Keratinocyte (primary cell): Measurements from ENCODE around the gene LATS2.

Experiments used
- EZH2 ChIP-seq: IDR thresholded peaks from one replicate; pipeline ENCODE4 v1.6.1; 2012; ENCODE audit warnings: inconsistent platforms, mild to moderate bottlenecking, low read length, moderate library complexity
- TF ChIP-seq, protein P1 (sequence below), 3 experiments: IDR thresholded peaks in 1 of 3; conservative IDR thresholded peaks in 1 of 3; optimal IDR thresholded peaks in 1 of 3; 2 replicates in 2 of 3; 3 replicates in 1 of 3; pipeline versions ENCODE3 to v1.5.1; 2011; ENCODE audit warnings: low read length in 3 of 3, mild to moderate bottlenecking in 3 of 3, moderate library complexity in 2 of 3, control low read depth in 1 of 3, inconsistent platforms in 1 of 3; ENCODE audit not compliant: insufficient read depth in 2 of 3; ENCODE audit errors: extremely low read depth in 1 of 3

DNA sequence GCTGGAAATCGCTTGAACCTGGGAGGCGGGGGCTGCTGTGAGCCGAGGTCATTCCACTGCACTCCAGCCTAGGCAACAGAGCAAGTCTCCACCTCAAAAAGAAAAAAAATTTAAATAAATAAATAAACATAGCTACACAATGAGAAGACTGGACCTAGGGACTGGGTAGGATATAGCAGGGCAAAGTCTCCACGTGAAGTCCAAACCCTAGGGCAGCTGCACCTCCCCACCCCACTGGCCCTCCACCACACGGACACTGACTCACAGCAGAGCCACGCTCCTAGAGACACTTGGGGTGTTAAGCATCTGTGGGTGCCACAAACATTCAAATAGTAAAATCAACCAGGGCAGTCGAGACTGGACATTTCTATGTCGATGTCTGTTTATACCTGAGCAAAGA, 7.1 kb downstream of the LATS2 start:
- no peak for TF ChIP-seq EZH2
- TF ChIP-seq, protein P1, sequence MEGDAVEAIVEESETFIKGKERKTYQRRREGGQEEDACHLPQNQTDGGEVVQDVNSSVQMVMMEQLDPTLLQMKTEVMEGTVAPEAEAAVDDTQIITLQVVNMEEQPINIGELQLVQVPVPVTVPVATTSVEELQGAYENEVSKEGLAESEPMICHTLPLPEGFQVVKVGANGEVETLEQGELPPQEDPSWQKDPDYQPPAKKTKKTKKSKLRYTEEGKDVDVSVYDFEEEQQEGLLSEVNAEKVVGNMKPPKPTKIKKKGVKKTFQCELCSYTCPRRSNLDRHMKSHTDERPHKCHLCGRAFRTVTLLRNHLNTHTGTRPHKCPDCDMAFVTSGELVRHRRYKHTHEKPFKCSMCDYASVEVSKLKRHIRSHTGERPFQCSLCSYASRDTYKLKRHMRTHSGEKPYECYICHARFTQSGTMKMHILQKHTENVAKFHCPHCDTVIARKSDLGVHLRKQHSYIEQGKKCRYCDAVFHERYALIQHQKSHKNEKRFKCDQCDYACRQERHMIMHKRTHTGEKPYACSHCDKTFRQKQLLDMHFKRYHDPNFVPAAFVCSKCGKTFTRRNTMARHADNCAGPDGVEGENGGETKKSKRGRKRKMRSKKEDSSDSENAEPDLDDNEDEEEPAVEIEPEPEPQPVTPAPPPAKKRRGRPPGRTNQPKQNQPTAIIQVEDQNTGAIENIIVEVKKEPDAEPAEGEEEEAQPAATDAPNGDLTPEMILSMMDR (optimal IDR thresholded peaks at IDR 0.05 in 1 of 3, IDR thresholded peaks at IDR 0.05 in 1 of 3, conservative IDR thresholded peaks at IDR 0.05 in 1 of 3; ENCODE audit: extremely low read depth in 1 of 3, insufficient read depth in 2 of 3, low read length in 3 of 3): no peak
